ENCODE measurements around the gene UBE2QL1. TPM values are rescaled to one million over a fixed set of nuclear protein-coding genes. Genes with fewer than 3 reads are reported as not detected.

UBE2QL1 gene
- total and polyA plus RNA-seq, 2 experiments from 2014 or later: 6.3 to 8.8 TPM

DNA sequence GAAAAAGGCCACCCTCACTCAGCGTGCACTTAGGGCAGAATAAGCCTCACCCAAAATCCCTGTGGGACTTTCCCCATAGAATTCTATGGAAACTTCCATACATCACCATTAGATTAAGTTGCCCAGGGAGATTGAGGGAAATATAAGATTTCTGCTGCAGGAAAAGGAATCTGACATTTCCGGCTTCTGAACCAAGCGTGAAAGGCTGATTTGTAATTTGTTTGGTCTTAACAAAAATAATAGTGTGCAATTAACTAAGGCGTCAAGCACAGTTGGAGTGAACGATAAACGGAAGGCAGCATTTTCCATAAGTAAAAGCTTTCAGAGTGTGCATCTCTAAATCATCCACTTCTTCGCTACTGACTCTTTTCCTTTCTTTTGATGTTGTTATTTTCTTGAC lies 14.0 kb downstream of the UBE2QL1 start:
- Histone ChIP-seq H3K36me3 (no peaks in the 10 kb centered on the region), H3K27me3 (peaks cover 3% of the 10 kb centered on the region), H3K4me1 (ENCODE audit: low read depth) (peaks cover 7% of the 10 kb centered on the region), H3K4me3 (no peak overlapping the region), H3K27ac (no peak overlapping the region), H3K9me3 (ENCODE audit: low read depth) (no peaks in the 10 kb centered on the region)
- no peak for DNase-seq (ENCODE audit: low read depth in 1 of 2, low spot score in 1 of 2)
- TF ChIP-seq, protein P1, sequence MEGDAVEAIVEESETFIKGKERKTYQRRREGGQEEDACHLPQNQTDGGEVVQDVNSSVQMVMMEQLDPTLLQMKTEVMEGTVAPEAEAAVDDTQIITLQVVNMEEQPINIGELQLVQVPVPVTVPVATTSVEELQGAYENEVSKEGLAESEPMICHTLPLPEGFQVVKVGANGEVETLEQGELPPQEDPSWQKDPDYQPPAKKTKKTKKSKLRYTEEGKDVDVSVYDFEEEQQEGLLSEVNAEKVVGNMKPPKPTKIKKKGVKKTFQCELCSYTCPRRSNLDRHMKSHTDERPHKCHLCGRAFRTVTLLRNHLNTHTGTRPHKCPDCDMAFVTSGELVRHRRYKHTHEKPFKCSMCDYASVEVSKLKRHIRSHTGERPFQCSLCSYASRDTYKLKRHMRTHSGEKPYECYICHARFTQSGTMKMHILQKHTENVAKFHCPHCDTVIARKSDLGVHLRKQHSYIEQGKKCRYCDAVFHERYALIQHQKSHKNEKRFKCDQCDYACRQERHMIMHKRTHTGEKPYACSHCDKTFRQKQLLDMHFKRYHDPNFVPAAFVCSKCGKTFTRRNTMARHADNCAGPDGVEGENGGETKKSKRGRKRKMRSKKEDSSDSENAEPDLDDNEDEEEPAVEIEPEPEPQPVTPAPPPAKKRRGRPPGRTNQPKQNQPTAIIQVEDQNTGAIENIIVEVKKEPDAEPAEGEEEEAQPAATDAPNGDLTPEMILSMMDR (IDR thresholded peaks at IDR 0.05; ENCODE audit: low read depth, low read length): no peak

GRCh38 chr5:6464441-6464840 lies 15.8 kb downstream of the UBE2QL1 start:
- Histone ChIP-seq H3K27me3 (peaks cover 3% of the 10 kb centered on the region), H3K9me3 (ENCODE audit: low read depth) (no peaks in the 10 kb centered on the region), H3K4me1 (ENCODE audit: low read depth) (peaks cover 7% of the 10 kb centered on the region), H3K4me3 (no peak overlapping the region), H3K36me3 (no peaks in the 10 kb centered on the region), H3K27ac (no peak overlapping the region)
- TF ChIP-seq, protein P1 (IDR thresholded peaks at IDR 0.05; ENCODE audit: low read depth, low read length): no peak
- DNase-seq (ENCODE audit: low read depth in 1 of 2, low spot score in 1 of 2): no peak

DNA sequence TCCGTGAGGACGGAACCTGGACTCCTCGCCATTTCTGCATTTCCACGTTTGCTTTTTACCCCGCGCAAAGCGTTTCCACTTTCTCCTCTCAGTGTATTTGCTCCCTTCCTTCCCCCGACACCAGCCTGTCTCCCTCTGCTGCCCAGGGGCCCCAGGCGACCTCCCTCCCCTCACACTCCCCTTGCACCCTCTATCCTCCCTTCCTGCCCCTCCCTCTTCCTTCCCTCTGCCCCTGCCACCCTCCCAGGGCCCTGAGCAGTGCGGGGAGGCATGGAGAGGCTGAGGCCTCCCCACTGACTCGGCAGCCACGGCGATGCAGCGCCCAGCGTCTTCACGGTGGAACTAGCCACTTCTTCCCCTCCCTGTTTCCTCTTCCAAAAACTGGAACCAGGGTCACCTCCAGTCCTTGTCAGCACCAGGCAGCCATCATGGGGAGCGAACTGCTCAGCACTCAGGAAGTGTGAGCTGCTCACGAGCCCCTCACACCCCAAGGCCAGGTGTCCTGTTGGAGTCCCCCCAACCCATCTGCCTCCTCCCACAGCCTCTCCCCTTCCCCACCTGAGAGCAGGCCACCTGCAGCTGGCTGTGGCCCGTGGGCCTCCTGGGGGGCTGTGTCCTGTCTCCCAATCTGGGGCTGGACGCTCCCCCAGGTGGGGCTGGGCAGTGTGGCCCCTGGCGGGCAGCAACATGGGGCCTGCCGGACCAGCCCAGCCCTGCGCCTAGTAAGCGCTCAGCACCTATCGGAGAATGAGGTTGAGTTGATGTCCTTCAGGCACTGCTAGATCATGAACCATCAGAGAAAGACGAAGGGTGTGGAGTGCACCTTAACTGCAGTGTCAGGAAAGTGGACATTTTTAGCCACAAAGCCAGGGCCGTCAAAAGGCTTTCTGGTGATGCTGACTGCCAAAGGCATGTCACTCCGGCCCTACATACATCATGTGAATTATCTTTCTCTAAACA lies 17.5 kb downstream of the UBE2QL1 start:
- Histone ChIP-seq H3K36me3 (no peaks in the 10 kb centered on the region), H3K9me3 (ENCODE audit: low read depth) (no peaks in the 10 kb centered on the region), H3K4me3 (no peak overlapping the region), H3K27ac (no peak overlapping the region), H3K27me3 (no peaks in the 10 kb centered on the region), H3K4me1 (ENCODE audit: low read depth) (peaks cover 7% of the 10 kb centered on the region)
- no peak for DNase-seq (ENCODE audit: low read depth in 1 of 2, low spot score in 1 of 2)
- TF ChIP-seq, protein P1 (IDR thresholded peaks at IDR 0.05; ENCODE audit: low read depth, low read length): no peak

DNA sequence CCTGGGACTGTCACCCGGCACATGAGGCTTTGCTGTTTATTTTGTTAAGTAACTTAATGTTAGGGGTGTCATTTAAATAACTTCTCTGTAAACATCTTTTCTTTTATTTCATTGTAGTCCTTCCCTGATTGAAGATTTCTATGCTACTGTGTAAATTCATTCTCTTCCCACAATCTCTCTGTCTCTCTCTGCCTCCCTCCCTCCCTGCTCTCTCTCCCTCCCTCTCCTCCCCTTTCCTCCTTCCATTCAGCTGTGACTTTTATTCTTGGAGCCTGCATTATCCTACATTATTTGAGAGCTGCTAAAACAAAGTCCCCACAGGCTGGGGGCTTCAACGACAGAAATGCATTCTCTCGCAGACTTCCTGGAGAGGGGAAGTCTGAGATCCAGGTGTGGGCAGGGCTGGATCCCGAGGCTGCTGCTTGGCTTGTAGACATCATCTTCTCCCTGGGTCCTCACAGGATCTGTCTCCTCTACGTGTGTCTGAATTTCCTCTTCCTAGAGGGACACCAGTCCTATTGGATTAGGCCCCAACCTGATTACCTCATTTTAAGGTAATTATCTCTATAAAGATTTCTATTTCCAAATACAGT lies 18.4 kb downstream of the UBE2QL1 start:
- Histone ChIP-seq H3K4me3 (no peak overlapping the region), H3K36me3 (no peaks in the 10 kb centered on the region), H3K27me3 (no peaks in the 10 kb centered on the region), H3K4me1 (ENCODE audit: low read depth) (peaks cover 7% of the 10 kb centered on the region), H3K27ac (no peak overlapping the region), H3K9me3 (ENCODE audit: low read depth) (no peaks in the 10 kb centered on the region)
- TF ChIP-seq, protein P1 (IDR thresholded peaks at IDR 0.05; ENCODE audit: low read depth, low read length): no peak
- no peak for DNase-seq (ENCODE audit: low read depth in 1 of 2, low spot score in 1 of 2)

DNA sequence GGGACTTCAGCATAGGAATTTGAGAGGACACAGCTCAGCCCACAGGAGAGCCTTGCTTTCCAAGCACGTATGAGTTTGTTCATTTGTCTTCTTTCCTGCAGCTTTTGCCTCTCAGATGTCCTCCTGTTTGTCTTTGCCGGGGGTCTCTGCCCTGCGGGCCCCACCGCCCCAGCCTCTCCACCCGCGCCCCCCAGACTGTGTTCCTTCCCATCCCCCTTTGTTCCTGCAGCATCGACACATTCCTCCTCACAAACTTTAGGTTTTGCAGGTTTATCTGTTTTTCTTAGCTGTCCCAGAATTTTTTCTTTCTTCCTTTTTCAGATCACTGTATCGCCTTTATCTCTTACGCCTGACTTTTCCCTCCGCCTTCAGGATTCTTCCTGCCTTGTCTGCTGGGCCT lies 18.9 kb downstream of the UBE2QL1 start:
- no peak for DNase-seq (ENCODE audit: low read depth in 1 of 2, low spot score in 1 of 2)
- H3K9me3 ChIP-seq (ENCODE audit: low read depth): no peaks in the 10 kb centered on the region
- no peak overlapping the region for H3K27ac ChIP-seq
- H3K36me3 ChIP-seq: no peaks in the 10 kb centered on the region
- no peak overlapping the region for H3K4me3 ChIP-seq
- H3K27me3 ChIP-seq: no peaks in the 10 kb centered on the region
- TF ChIP-seq, protein P1 (IDR thresholded peaks at IDR 0.05; ENCODE audit: low read depth, low read length): no peak
- peaks cover 7% of the 10 kb centered on the region for H3K4me1 ChIP-seq (ENCODE audit: low read depth)

Data from cardiac muscle cell (in vitro differentiated cells and primary cell).